M059J (cell line): ENCODE measurements around the gene MS4A5. TPM values are rescaled to one million over a fixed set of nuclear protein-coding genes. Genes with fewer than 3 reads are reported as not detected.

Experiments
- DNase-seq: peaks from one replicate; pipeline ENCODE4 v3.0.0-alpha.2; 2012; ENCODE audit warnings: low read depth
- total RNA-seq: library from RNA; depleted of rRNA; stranded (reverse); fragments of >200 nt; shearing (Covaris generic); gene quantifications from 2 replicates; pipeline ENCODE4 v1.2.3, GENCODE V29; 2014; rRNA removed

MS4A5 gene
- total RNA-seq, 1 experiment from 2014 or later, result not detected

DNA sequence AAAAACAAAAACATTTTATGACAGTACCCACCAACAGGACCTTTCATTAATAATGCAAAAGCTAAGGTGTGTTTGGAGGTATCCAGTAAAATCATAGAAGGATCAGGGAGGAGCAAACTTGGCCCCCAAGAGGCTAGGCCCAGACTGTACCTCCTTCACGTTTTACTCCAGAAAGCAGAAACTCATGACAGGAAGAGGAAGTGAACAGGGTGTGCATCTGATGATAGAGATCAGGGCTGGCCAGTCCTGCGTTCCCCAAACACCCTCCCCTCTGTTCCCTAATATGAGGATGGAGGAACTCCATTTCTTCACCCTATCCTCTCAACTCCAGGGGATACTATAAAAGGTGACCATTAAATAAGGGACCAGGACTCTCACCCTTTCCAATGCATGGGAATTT is 53.0 kb downstream of the MS4A5 start:
- DNase-seq, result no peak

DNA sequence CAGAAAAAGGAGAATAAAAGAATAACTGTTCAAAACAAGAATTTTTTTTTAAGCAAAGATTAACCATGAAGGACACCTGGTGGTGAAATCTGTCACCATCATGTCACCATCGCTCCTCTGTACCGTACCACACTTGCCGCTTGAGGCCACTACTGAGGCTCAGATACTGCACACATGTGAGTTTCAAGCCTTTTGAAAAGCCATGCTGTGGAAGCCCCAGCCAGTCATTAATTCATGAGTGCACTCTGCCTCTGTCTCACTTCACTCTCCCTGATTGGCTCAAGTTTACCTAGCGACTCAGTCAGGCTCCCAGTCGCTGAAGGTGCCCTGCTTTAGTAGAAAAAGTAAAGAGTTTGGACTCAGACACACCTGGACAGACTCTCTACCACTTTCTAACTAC is 56.6 kb downstream of the MS4A5 start:
- DNase-seq, result peak; percentile 29

DNA sequence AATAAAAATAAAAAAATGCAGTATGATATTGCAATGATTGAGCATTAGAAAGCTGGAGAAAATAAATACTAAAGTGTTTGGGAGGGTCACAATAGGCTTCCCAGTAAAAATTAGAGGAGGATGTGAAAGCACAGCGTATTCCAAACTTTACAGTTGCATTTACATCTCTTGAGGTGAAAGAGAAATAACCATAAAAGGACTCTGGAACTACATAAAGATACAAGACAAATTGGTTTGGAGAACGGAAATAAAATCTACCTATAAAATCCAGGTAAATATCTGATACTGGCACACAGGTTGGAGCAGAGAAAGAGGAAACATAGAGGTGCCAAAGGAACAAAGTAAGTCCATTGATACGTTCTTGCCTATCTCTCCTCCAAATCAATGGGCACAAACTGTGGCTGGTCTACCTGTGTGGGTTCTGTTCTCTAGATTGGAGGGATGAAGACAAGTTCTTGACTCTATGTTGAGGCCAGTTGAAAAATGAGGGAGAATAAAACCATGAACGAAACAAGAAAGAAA is 63.2 kb downstream of the MS4A5 start, which contains the start of gene MS4A12:
TSS of gene MS4A12 (plus strand) at position 291 of the 522 bp plus-strand sequence. CDS start 4,541 bp downstream, outside the sequence.
- DNase-seq, result no peak

DNA sequence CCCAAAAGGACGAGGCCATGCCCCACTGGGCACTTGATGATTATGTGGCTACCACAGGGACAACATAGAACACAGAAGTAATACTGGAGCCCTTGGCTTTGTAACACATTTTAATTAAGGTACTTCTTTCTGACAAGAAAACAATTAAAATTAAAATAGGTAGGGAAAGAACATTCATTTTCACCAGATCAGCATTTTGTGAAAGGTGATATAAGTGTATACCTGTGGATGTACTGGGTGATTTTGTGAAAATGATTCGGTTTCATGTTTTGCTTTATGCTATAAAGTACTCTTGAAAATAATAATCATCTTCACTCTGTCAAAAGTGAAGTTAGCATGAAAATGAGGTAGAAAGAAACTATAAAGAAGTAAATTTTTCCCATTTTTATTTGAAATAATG is 64.1 kb downstream of the MS4A5 start:
- no peak for DNase-seq

Other genes starting within 250 kb of the MS4A5 start
- gene MS4A6A, start 246.5 kb upstream of the MS4A5 start, total RNA-seq, result not detected in 2 replicates
- gene MS4A4E, start 186.4 kb upstream of the MS4A5 start, total RNA-seq, result not detected in 2 replicates
- 33.0 and 50.9 TPM in 2 replicates for gene MS4A4A, start 148.9 kb upstream of the MS4A5 start, total RNA-seq
- 25.8 and 38.5 TPM in 2 replicates for gene MS4A6E, start 102.3 kb upstream of the MS4A5 start, total RNA-seq
- gene MS4A7, start 51.0 kb upstream of the MS4A5 start, total RNA-seq, result not detected in 2 replicates
- gene MS4A14, start 33.1 kb upstream of the MS4A5 start, total RNA-seq, result not detected in 2 replicates
- not detected in 2 replicates for gene MS4A1, start 26.3 kb downstream of the MS4A5 start, total RNA-seq
- 0.27 TPM in 1 of 2 replicates, not detected in the other for gene MS4A12, start 63.2 kb downstream of the MS4A5 start, total RNA-seq
- not detected in 2 replicates for gene MS4A13, start 85.8 kb downstream of the MS4A5 start, total RNA-seq